ENCODE results near the gene RPLP2.

The RPLP2 gene

GRCh38 chr11:792535-792821, 17.3 kb upstream of the RPLP2 start:
- no peak for DNase-seq

- DNase-seq: no peak
Measured at GRCh38 chr11:792873-793272, 16.9 kb upstream of the RPLP2 start.

- no peak for DNase-seq
Measured at GRCh38 chr11:793556-793955, 16.2 kb upstream of the RPLP2 start.

GRCh38 chr11:794013-794765, 15.6 kb upstream of the RPLP2 start:
- DNase-seq: no peak

- DNase-seq: no peak
Measured at GRCh38 chr11:794766-795633, 14.8 kb upstream of the RPLP2 start.

- peak; percentile 93 for DNase-seq
Measured at GRCh38 chr11:795634-796564, 13.9 kb upstream of the RPLP2 start.

- DNase-seq: no peak
Measured at GRCh38 chr11:796565-797295, 13.0 kb upstream of the RPLP2 start.

- DNase-seq: peak; percentile 88
Measured at GRCh38 chr11:797296-798092, 12.3 kb upstream of the RPLP2 start.

GRCh38 chr11:798093-798713, 11.6 kb upstream of the RPLP2 start, which contains the start of gene SLC25A22:
SLC25A22 (minus strand) TSS chr11:798281; CDS start chr11:795006, 3,275 bp downstream.
- peak; percentile 77 for DNase-seq

- no peak for DNase-seq
Measured at GRCh38 chr11:799641-800316, 10.0 kb upstream of the RPLP2 start.

GRCh38 chr11:800473-800872, 9.3 kb upstream of the RPLP2 start:
- no peak for DNase-seq

- DNase-seq: no peak
Measured at GRCh38 chr11:801097-801780, 8.5 kb upstream of the RPLP2 start.

- DNase-seq: no peak
Measured at GRCh38 chr11:802018-802617, 7.6 kb upstream of the RPLP2 start.

- DNase-seq: no peak
Measured at GRCh38 chr11:802693-803466, 6.9 kb upstream of the RPLP2 start.

GRCh38 chr11:803467-803742, 6.4 kb upstream of the RPLP2 start:
- DNase-seq: no peak

GRCh38 chr11:803770-804598, 5.8 kb upstream of the RPLP2 start:
- DNase-seq: no peak

- no peak for DNase-seq
Measured at GRCh38 chr11:804599-804964, 5.2 kb upstream of the RPLP2 start.
